ENCODE data around the gene ACIN1. TPM values are rescaled to one million over a fixed set of nuclear protein-coding genes. Genes with fewer than 3 reads are reported as not detected.

Gene ACIN1
- total RNA-seq, 3 donors from 2014 or later (not counting 1 experiment from before 2014, with no cell fraction given): 321 to 395 (median 347) TPM

DNA sequence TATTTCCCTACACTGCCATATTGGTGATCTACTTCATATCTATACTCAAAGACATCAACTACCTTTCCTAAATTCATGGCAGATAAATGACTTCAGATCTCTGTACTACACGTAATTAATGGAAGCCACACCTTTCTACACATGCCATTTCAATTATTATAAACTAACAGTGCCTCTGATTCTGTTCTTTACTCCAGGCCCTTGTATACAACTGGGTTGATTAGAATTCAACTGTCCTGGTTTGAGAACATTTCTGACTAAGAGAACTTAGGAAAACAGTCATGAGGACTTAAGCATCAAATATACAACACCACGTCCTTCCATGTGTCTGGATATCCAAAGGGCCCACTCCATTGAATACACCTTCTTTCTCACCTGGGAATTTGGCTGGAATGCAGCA lies 1.8 kb downstream of the ACIN1 start:
- H3K27me3 Mint-ChIP-seq (ENCODE audit: low read depth in 2 of 2): no peaks in the 10 kb centered on the region
- TF ChIP-seq, protein P1, sequence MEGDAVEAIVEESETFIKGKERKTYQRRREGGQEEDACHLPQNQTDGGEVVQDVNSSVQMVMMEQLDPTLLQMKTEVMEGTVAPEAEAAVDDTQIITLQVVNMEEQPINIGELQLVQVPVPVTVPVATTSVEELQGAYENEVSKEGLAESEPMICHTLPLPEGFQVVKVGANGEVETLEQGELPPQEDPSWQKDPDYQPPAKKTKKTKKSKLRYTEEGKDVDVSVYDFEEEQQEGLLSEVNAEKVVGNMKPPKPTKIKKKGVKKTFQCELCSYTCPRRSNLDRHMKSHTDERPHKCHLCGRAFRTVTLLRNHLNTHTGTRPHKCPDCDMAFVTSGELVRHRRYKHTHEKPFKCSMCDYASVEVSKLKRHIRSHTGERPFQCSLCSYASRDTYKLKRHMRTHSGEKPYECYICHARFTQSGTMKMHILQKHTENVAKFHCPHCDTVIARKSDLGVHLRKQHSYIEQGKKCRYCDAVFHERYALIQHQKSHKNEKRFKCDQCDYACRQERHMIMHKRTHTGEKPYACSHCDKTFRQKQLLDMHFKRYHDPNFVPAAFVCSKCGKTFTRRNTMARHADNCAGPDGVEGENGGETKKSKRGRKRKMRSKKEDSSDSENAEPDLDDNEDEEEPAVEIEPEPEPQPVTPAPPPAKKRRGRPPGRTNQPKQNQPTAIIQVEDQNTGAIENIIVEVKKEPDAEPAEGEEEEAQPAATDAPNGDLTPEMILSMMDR (IDR thresholded peaks at IDR 0.05): no peak
- H3K27ac Mint-ChIP-seq: no peak overlapping the region
- H3K9me3 Mint-ChIP-seq: no peaks in the 10 kb centered on the region
- DNase-seq (no peak), ATAC-seq (no peak)
- H3K9me3 ChIP-seq (ENCODE audit: control insufficient read depth, insufficient read depth, low read length): no peaks in the 10 kb centered on the region
- intact Hi-C loops (cut with micrococcal nuclease): loop anchor here (10.0 kb wide), 1 partner anchor 212 kb away; the partner anchor contains the start of genes BCL2L2 and PPP1R3E
- H3K4me1 Mint-ChIP-seq: peaks cover 22 to 27% of the 10 kb centered on the region in 2 donors
- peaks cover 51% of the 10 kb centered on the region for H3K36me3 ChIP-seq (ENCODE audit: control insufficient read depth, insufficient read depth, low read length)
- H3K36me3 Mint-ChIP-seq: peaks cover 7% of the 10 kb centered on the region
- peaks cover 15% of the 10 kb centered on the region for H3K4me1 ChIP-seq (ENCODE audit: control insufficient read depth, insufficient read depth, low read length)
- no peak overlapping the region for H3K27ac ChIP-seq (ENCODE audit: low read length)
- H3K4me3 ChIP-seq (ENCODE audit: low read length): no peak overlapping the region
- no peaks in the 10 kb centered on the region for H3K27me3 ChIP-seq (ENCODE audit: control insufficient read depth, insufficient read depth, low read length)
- WGBS (ENCODE audit: insufficient coverage): 94% methylated on average over 2 of the region's 2 CpGs
- no peak overlapping the region for H3K4me3 Mint-ChIP-seq

DNA sequence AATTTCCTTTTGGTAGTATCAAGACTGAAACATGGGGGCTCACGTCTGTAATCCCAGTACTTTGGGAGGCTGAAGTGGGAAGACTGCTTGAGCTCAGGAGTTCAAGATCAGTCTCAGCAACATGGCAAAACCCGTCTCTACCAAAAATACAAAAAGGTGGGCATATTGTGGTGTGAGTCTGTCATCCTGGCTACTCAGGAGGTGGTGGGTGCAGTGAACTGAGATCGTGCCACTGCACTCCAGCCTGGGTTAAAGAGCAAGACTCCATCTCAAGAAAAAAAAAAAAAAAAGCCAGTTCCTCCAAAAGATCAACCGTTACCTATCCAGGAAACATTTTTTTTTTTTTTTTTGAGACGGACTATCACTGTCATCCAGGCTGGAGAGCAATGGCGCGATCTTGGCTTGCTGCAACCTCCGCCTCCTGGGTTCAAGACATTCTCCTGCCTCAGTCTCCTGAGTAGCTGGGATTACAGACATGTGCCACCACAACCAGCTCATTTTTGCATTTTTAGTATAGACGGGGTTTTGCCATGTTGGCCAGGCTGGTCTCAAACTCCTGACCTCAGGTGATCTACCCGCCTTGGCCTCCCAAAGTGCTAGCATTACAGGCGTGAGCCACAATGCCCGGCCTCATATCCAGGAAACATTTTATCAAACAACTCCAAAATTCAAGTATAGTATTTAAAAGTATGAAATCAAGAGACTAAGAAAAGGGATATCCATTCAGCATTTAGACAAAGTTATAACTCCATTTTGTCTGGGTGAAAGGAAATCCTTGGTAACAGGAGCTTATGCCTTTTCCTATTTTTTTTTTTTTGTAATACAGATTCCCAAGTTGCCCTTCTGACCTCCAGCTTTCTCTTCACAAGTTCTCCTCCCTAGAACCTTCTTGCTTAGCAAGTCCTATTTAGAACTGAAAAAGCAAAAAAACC lies 3.4 kb downstream of the ACIN1 start:
- H3K36me3 ChIP-seq (ENCODE audit: control insufficient read depth, insufficient read depth, low read length): peaks cover 59% of the 10 kb centered on the region
- Mint-ChIP-seq H3K27me3 (ENCODE audit: low read depth in 2 of 2) (no peaks in the 10 kb centered on the region), H3K9me3 (no peaks in the 10 kb centered on the region), H3K4me1 (peaks cover 8 to 21% of the 10 kb centered on the region in 2 donors), H3K27ac (no peak overlapping the region), H3K4me3 (no peak overlapping the region), H3K36me3 (peaks cover 7% of the 10 kb centered on the region)
- peaks cover 13% of the 10 kb centered on the region for H3K4me1 ChIP-seq (ENCODE audit: control insufficient read depth, insufficient read depth, low read length)
- H3K4me3 ChIP-seq (ENCODE audit: low read length): no peak overlapping the region
- no peak overlapping the region for H3K27ac ChIP-seq (ENCODE audit: low read length)
- TF ChIP-seq, protein P1 (IDR thresholded peaks at IDR 0.05): no peak
- no peak for ATAC-seq
- no peaks in the 10 kb centered on the region for H3K9me3 ChIP-seq (ENCODE audit: control insufficient read depth, insufficient read depth, low read length)
- DNase-seq: no peak
- 87% methylated on average over 10 of the region's 12 CpGs for WGBS (ENCODE audit: insufficient coverage)
- intact Hi-C loops (cut with micrococcal nuclease): loop anchor here (10.0 kb wide), 1 partner anchor 213 kb away; the partner anchor contains the start of genes BCL2L2 and PPP1R3E
- H3K27me3 ChIP-seq (ENCODE audit: control insufficient read depth, insufficient read depth, low read length): no peaks in the 10 kb centered on the region

DNA sequence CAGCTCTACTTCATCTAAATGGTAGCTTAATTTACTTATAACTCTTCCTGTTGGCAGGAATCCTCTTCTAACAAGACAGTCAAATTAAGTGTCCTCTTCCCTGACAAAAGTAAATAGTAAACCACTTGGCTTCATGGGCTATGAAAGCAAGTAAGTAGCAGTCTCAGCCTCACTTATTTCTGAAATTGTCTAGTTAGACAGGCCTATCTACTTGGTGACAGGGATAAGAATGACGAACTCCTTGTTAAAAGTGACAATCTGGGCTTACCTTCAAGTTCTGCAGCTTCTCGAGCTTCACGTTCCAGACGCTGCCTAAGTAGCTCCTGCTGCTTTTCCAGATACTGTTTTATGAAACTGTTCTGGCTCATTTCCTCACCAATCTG lies 4.7 kb downstream of the ACIN1 start:
- Histone ChIP-seq H3K4me1 (ENCODE audit: control insufficient read depth, insufficient read depth, low read length) (peaks cover 6% of the 10 kb centered on the region), H3K36me3 (ENCODE audit: control insufficient read depth, insufficient read depth, low read length) (peaks cover 72% of the 10 kb centered on the region), H3K27ac (ENCODE audit: low read length) (no peak overlapping the region), H3K4me3 (ENCODE audit: low read length) (no peak overlapping the region), H3K9me3 (ENCODE audit: control insufficient read depth, insufficient read depth, low read length) (no peaks in the 10 kb centered on the region), H3K27me3 (ENCODE audit: control insufficient read depth, insufficient read depth, low read length) (no peaks in the 10 kb centered on the region)
- TF ChIP-seq, protein P1 (IDR thresholded peaks at IDR 0.05): no peak
- intact Hi-C loops (cut with micrococcal nuclease): loop anchor here (10.0 kb wide), 1 partner anchor 215 kb away; the partner anchor contains the start of genes BCL2L2 and PPP1R3E
- no peaks in the 10 kb centered on the region for H3K9me3 Mint-ChIP-seq
- no peak for ATAC-seq
- DNase-seq: no peak
- over 99% methylated on average over 4 of the region's 4 CpGs for WGBS (ENCODE audit: insufficient coverage)
- no peak overlapping the region for H3K4me3 Mint-ChIP-seq
- no peaks in the 10 kb centered on the region for H3K27me3 Mint-ChIP-seq (ENCODE audit: low read depth in 2 of 2)
- H3K4me1 Mint-ChIP-seq: peaks cover 14 to 24% of the 10 kb centered on the region in 2 donors
- no peak overlapping the region for H3K27ac Mint-ChIP-seq
- peaks cover 17% of the 10 kb centered on the region for H3K36me3 Mint-ChIP-seq
